GM12892 (cell line): ENCODE data around the gene PPP1R3F.

ENCODE experiments used
- POLR2A ChIP-seq: IDR thresholded peaks from 2 replicates; pipeline ENCODE4 v1.6.1; 2011; ENCODE audit warnings: low read depth, low read length, control low read depth
- TAF1 ChIP-seq: IDR thresholded peaks from 2 replicates; pipeline ENCODE4 v1.6.1; 2011; ENCODE audit warnings: low read depth, mild to moderate bottlenecking, control low read depth, low read length, borderline replicate concordance

DNA sequence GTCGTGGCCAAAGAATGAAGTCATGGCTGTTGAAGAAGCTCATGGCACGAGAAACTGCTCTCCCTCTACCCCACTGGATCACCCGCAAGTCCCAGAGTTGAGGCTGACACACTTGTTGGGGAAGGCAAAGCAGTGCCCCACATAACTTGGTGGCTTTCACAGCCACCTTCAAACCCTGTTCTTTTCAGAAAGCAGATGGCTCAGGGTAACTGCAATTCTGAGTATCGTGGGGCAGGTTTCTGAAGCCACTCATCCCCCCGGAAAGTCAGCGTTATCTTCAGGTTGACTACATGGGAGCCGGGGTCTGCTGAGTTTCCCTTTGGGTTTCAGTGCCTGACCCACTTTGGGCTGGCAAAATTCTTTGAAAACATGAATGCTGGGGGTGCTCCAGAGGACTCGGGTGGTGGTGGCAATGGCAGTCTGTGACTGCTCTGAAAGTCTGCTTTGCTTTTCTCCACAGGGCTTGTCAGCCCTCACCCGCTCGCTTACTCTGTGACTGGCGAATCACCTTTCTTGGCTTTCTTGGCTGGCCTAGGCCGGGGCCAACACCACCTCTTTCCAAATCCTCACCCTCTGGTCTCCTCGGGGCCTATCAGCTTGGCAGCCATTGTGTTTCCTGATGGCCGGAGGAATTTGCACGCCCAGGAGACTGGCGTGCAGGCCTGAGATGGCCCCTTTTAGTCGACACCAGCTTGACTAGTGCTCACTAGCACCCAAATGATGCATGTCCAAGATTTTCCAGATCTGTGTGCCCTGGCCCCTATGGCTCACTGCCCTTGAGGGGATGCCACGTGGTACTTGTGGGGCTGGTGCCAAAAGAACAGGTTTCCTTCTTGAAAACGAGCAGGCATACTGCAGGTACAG is 7.3 kb downstream of the PPP1R3F start:
- TF ChIP-seq POLR2A = no peak
- TF ChIP-seq TAF1 = no peak
